Purkinje cell (primary cell): ENCODE measurements around the gene KIF1B. TPM values are rescaled to one million over a fixed set of nuclear protein-coding genes. Genes with fewer than 3 reads are reported as not detected.

Experiments
- polyA plus RNA-seq: library from polyadenylated mRNA; unstranded; fragments of >200 nt; fragmentation: Nextera tagmentation; gene quantifications from 2 replicates; pipeline ENCODE4 v1.2.1, GENCODE V29; 2014

Gene KIF1B, protein sequence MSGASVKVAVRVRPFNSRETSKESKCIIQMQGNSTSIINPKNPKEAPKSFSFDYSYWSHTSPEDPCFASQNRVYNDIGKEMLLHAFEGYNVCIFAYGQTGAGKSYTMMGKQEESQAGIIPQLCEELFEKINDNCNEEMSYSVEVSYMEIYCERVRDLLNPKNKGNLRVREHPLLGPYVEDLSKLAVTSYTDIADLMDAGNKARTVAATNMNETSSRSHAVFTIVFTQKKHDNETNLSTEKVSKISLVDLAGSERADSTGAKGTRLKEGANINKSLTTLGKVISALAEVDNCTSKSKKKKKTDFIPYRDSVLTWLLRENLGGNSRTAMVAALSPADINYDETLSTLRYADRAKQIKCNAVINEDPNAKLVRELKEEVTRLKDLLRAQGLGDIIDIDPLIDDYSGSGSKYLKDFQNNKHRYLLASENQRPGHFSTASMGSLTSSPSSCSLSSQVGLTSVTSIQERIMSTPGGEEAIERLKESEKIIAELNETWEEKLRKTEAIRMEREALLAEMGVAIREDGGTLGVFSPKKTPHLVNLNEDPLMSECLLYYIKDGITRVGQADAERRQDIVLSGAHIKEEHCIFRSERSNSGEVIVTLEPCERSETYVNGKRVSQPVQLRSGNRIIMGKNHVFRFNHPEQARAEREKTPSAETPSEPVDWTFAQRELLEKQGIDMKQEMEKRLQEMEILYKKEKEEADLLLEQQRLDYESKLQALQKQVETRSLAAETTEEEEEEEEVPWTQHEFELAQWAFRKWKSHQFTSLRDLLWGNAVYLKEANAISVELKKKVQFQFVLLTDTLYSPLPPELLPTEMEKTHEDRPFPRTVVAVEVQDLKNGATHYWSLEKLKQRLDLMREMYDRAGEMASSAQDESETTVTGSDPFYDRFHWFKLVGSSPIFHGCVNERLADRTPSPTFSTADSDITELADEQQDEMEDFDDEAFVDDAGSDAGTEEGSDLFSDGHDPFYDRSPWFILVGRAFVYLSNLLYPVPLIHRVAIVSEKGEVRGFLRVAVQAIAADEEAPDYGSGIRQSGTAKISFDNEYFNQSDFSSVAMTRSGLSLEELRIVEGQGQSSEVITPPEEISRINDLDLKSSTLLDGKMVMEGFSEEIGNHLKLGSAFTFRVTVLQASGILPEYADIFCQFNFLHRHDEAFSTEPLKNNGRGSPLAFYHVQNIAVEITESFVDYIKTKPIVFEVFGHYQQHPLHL (N-terminal part only)
- polyA plus RNA-seq: 24.2 and 29.1 TPM in 2 replicates

DNA sequence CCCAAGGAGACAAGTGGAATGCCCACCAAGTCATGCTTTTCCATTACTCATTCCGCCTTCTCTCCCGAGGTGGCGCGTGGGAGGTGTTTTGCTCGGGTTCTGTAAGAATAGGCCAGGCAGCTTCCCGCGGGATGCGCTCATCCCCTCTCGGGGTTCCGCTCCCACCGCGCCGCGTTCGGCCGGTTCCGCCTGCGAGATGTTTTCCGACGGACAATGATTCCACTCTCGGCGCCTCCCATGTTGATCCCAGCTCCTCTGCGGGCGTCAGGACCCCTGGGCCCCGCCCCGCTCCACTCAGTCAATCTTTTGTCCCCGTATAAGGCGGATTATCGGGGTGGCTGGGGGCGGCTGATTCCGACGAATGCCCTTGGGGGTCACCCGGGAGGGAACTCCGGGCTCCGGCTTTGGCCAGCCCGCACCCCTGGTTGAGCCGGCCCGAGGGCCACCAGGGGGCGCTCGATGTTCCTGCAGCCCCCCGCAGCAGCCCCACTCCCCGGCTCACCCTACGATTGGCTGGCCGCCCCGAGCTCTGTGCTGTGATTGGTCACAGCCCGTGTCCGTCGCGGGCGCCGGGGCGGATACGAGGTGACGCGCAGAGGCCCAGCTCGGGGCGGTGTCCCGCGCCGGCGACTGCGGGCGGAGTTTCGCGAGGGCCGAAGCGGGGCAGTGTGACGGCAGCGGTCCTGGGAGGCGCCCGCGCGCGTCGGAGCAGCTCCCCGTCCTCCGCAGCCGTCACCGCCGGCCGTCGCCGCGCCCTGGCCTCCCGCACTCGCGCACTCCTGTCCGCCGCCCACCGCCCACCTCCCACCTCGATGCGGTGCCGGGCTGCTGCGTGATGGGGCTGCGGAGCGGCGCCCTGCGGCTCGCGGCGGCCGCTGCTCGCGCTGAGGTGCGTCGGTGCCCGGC lies at the start of gene KIF1B:
KIF1B (plus strand) TSS at position 666 of the 906 bp plus-strand sequence. CDS start 21,759 bp downstream, outside the sequence.

DNA sequence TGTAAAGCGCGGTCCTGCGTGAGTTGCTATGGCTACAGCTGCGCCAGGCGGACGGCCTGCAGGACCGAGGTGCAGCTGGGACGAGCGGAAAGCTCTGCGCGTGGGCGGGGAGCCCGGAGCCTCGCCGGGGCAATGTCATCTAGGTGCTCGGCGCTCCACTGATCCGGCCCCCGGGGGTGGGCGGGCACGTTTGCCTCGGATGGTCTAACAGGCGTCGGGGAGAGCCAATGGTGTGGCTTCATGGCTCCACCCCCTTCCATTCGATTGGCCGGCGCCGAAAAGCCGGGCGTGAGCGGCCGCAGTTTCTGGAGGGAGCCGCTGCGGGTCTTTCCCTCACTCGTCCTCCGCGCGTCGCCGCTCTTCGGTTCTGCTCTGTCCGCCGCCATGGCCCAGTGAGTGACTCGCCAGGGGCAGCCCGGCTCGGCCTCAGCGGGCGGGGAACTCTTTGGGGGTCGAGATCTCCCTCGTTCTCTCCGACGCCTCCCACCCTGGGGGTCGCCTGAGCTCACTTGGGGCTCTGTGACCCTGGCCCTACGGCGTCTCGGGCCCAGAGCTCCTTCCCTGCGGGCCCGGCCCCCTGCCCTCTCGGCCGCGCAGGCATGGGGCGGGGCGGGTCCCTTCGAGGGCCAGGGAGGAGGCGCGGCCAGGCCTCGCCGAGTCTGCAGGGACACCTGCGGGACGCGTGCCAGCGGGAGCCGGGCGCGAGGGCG lies 188.5 kb downstream of the KIF1B start, which contains the start of gene PGD:
PGD (plus strand) TSS at position 331 of the 710 bp plus-strand sequence; CDS start at position 385, 54 bp downstream.

DNA sequence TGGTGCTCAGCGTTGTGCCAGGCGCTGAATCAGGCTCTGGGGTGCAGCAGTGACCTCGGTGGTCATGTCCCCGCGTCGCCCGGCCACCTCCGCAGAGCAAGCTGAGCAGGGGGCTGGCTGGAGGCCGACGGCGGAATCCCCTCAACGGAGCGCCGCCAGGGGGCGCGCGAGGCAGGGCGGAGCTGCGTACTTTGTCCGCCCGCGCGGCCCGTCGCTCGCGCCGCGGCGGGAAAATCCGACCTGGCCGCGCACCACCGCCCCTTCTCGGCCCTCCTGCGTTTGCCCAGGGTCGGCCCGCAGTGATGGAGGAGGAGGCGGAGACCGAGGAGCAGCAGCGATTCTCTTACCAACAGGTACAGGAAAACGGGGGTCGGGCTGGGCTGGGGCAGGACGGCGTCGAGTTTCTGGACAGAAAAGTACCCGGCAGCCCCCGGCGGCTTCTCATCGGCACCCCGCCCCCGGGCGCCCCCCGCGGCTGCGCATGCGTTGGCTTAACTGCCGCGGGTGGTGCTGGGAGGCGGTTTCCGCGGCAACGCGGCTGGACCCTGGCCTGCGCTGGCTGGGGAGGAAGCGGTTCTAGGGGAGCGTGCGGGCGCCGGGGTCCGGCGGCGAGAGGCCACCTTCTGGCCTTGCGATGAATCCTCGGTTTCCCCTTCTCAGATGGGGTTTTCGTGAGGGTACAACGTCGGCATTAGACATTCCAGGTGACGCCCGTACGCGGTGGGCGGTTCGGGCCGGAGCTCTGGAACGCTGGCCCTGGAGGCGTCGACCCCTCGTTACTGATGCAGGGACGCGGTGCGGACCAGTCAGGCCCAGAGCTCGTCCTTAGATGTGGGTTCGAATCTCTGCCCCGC lies 220.1 kb downstream of the KIF1B start, which contains the start of gene CENPS:
CENPS (plus strand) TSS at position 218 of the 854 bp plus-strand sequence; CDS start at position 303, 85 bp downstream.

Other genes with a start within 250 kb of the KIF1B start
- 2.0 TPM in 1 of 2 replicates, not detected in the other for gene RBP7, start 213.3 kb upstream of the KIF1B start, polyA plus RNA-seq
- 9.2 and 10.1 TPM in 2 replicates for gene UBE4B, start 177.6 kb upstream of the KIF1B start, polyA plus RNA-seq
- gene PGD, start 188.5 kb downstream of the KIF1B start, polyA plus RNA-seq: 14.7 and 22.4 TPM in 2 replicates
- 11.4 and 13.6 TPM in 2 replicates for gene CENPS, start 219.9 kb downstream of the KIF1B start, polyA plus RNA-seq
- gene CORT, start 239.5 kb downstream of the KIF1B start, polyA plus RNA-seq: 2.8 TPM in 1 of 2 replicates, not detected in the other